Hepatocyte (in vitro differentiated cells): ENCODE results near the gene C1QTNF8.

Experiments used
- EZH2 ChIP-seq: fragments of 200-600 bp; sonication (generic); IDR thresholded peaks from 2 replicates; pipeline ENCODE4 v1.6.1; 2016; ENCODE audit warnings: antibody characterized with exemption, mild to moderate bottlenecking, borderline replicate concordance
- EZH2phosphoT487 ChIP-seq: fragments of 200-600 bp; sonication (generic); IDR thresholded peaks from one replicate; pipeline ENCODE4 v1.6.1; 2018; ENCODE audit warnings: antibody characterized with exemption, mild to moderate bottlenecking, low read depth, moderate library complexity; ENCODE audit not compliant: unreplicated experiment, severe bottlenecking
- TF ChIP-seq, protein P1 (sequence below): fragments of 200-600 bp; sonication (generic); IDR thresholded peaks from 2 replicates; pipeline ENCODE4 v1.5.1; 2016; ENCODE audit warnings: antibody characterized with exemption, mild to moderate bottlenecking; ENCODE audit not compliant: poor library complexity

DNA sequence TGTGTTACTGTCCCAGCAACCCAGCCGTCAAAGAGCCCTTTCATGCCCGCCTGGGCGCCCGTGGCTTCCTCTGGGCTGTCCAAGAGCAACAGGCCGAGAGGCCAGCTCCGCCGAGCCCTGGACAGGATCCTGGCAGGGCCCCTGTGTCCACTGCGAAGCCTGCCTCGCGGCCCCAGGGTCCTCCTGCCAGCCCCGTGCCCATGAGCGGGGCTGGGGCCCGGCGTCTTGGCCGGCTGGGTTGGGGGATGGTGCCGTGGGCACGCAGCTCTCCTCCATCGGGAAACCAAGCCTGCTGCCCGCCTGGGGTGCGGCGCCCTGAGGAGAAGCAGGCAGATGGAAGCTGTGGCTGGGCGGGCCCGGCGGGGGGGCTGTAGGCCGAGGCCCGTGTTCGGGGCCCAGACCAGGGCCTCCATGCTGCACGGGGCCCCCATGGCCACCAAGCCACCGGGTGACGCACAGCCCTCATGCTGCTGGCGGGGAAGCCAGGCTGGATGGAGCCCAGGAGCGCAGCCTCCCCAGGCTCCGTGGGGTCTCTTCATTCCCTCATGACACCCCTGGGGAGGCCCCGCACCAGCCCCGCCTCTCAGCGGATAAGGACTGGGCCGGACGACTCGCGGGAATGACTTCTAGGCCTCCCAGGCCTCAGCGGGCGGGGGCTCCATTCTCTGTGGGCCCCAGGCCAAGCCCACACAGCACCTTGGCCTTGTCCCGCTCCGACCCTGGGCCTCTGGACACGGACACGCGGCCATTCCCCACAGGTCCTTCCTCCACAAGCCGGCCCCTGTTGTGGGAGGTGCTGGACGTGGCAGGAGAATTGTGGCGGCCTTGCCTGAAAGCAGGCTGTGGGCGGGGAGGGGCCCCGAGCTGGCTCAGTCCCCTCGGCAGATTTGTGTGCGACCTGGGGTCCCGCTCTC, at the start of gene C1QTNF8:
- TF ChIP-seq EZH2phosphoT487 (no peak), EZH2 (no peak)
- TF ChIP-seq, protein P1, sequence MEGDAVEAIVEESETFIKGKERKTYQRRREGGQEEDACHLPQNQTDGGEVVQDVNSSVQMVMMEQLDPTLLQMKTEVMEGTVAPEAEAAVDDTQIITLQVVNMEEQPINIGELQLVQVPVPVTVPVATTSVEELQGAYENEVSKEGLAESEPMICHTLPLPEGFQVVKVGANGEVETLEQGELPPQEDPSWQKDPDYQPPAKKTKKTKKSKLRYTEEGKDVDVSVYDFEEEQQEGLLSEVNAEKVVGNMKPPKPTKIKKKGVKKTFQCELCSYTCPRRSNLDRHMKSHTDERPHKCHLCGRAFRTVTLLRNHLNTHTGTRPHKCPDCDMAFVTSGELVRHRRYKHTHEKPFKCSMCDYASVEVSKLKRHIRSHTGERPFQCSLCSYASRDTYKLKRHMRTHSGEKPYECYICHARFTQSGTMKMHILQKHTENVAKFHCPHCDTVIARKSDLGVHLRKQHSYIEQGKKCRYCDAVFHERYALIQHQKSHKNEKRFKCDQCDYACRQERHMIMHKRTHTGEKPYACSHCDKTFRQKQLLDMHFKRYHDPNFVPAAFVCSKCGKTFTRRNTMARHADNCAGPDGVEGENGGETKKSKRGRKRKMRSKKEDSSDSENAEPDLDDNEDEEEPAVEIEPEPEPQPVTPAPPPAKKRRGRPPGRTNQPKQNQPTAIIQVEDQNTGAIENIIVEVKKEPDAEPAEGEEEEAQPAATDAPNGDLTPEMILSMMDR, result no peak
